GM12891 (cell line): ENCODE results near the gene ZBTB26.

Experiments used
- POLR2A ChIP-seq: IDR thresholded peaks from 2 replicates; pipeline ENCODE4 v1.6.1; 2011; ENCODE audit warnings: low read depth, low read length, control low read depth
- POLR2AphosphoS5 ChIP-seq: IDR thresholded peaks from 2 replicates; pipeline ENCODE4 v1.6.1; 2011; ENCODE audit warnings: low read depth, low read length, control low read depth

DNA sequence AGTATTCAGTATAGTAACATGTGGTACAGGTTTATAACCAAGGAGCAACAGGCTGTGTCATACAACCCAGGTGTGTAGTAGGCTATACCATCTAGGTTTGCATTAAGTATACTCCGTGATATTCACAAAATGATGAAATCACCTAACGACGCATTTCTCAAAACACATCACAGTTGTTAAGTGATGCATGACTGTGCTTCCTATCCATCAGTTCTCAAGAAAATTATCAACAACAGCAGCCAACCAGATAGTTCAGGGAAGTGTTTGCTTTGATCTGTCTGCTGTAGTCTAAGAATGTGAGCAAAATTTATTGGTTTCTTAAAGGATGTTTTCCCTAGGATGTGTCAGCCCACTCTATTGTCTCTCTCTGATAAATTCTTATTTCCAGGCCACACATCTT is 7.4 kb downstream of the ZBTB26 start:
- TF ChIP-seq POLR2A (no peak), POLR2AphosphoS5 (no peak)
